Measurements from ENCODE around the gene WBP1L. TPM values are rescaled to one million over a fixed set of nuclear protein-coding genes. Genes with fewer than 3 reads are reported as not detected.

The WBP1L gene
- total and polyA plus RNA-seq, 2 donors = 30.1 to 42.6 TPM

GRCh38 chr10:102770792-102771191, 27.0 kb downstream of the WBP1L start:
- no peak overlapping the region for H3K27ac ChIP-seq (ENCODE audit: low read depth)
- H3K4me3 ChIP-seq (ENCODE audit: low read depth, low read length) = no peak overlapping the region
- H3K36me3 ChIP-seq (ENCODE audit: insufficient read depth) = no peaks in the 10 kb centered on the region
- DNase-seq (ENCODE audit: extremely low spot score) = no peak
- peaks cover 2% of the 10 kb centered on the region for H3K4me1 ChIP-seq (ENCODE audit: insufficient read depth)
- WGBS = 85% methylated on average over 1 of the region's 1 CpG

GRCh38 chr10:102773320-102773719, 29.6 kb downstream of the WBP1L start:
- H3K4me3 ChIP-seq (ENCODE audit: low read depth, low read length) = no peak overlapping the region
- 26% methylated on average over 1 of the region's 1 CpG for WGBS
- no peak overlapping the region for H3K27ac ChIP-seq (ENCODE audit: low read depth)
- peaks cover 2% of the 10 kb centered on the region for H3K4me1 ChIP-seq (ENCODE audit: insufficient read depth)
- no peak for DNase-seq (ENCODE audit: extremely low spot score)
- H3K36me3 ChIP-seq (ENCODE audit: insufficient read depth) = no peaks in the 10 kb centered on the region

- no peak for DNase-seq (ENCODE audit: extremely low spot score)
- peaks cover under 1% of the 10 kb centered on the region for H3K4me1 ChIP-seq (ENCODE audit: insufficient read depth)
- no peak overlapping the region for H3K4me3 ChIP-seq (ENCODE audit: low read depth, low read length)
- H3K27ac ChIP-seq (ENCODE audit: low read depth) = no peak overlapping the region
- 58% methylated on average over 5 of the region's 5 CpGs for WGBS
- H3K36me3 ChIP-seq (ENCODE audit: insufficient read depth) = no peaks in the 10 kb centered on the region
Observed at GRCh38 chr10:102773986-102774385, 30.2 kb downstream of the WBP1L start.

- H3K4me3 ChIP-seq (ENCODE audit: low read depth, low read length) = no peak overlapping the region
- peak overlapping the region; percentile 47 for H3K27ac ChIP-seq (ENCODE audit: low read depth)
- H3K4me1 ChIP-seq (ENCODE audit: insufficient read depth) = no peaks in the 10 kb centered on the region
- no peak for DNase-seq (ENCODE audit: extremely low spot score)
- H3K36me3 ChIP-seq (ENCODE audit: insufficient read depth) = no peaks in the 10 kb centered on the region
- 33% methylated on average over 16 of the region's 16 CpGs for WGBS
Observed at GRCh38 chr10:102775201-102775934, 31.6 kb downstream of the WBP1L start.

GRCh38 chr10:102775935-102776669, 32.4 kb downstream of the WBP1L start:
- Histone ChIP-seq H3K27ac (ENCODE audit: low read depth) (no peak overlapping the region), H3K36me3 (ENCODE audit: insufficient read depth) (no peaks in the 10 kb centered on the region), H3K4me1 (ENCODE audit: insufficient read depth) (no peaks in the 10 kb centered on the region), H3K4me3 (ENCODE audit: low read depth, low read length) (no peak overlapping the region)
- 6% methylated on average over 17 of the region's 17 CpGs for WGBS
- DNase-seq (ENCODE audit: extremely low spot score) = peak; percentile 78

- DNase-seq (ENCODE audit: extremely low spot score) = peak; percentile 77
- no peak overlapping the region for H3K4me3 ChIP-seq (ENCODE audit: low read depth, low read length)
- H3K4me1 ChIP-seq (ENCODE audit: insufficient read depth) = no peaks in the 10 kb centered on the region
- WGBS = 10% methylated on average over 9 of the region's 9 CpGs
- H3K36me3 ChIP-seq (ENCODE audit: insufficient read depth) = no peaks in the 10 kb centered on the region
- H3K27ac ChIP-seq (ENCODE audit: low read depth) = peak overlapping the region; percentile 11
Observed at GRCh38 chr10:102776779-102777456, 33.2 kb downstream of the WBP1L start.

- H3K4me3 ChIP-seq (ENCODE audit: low read depth, low read length) = no peak overlapping the region
- 76% methylated on average over 17 of the region's 17 CpGs for WGBS
Observed at GRCh38 chr10:102777711-102778453, 34.1 kb downstream of the WBP1L start.

GRCh38 chr10:102778781-102779180, 35.0 kb downstream of the WBP1L start:
- Histone ChIP-seq H3K27ac (ENCODE audit: low read depth) (no peak overlapping the region), H3K4me1 (ENCODE audit: insufficient read depth) (peaks cover 3% of the 10 kb centered on the region), H3K4me3 (ENCODE audit: low read depth, low read length) (no peak overlapping the region), H3K36me3 (ENCODE audit: insufficient read depth) (no peaks in the 10 kb centered on the region)
- DNase-seq (ENCODE audit: extremely low spot score) = no peak
- WGBS = 90% methylated on average over 2 of the region's 2 CpGs

More at GRCh38 chr10:102777711-102778453, 34.1 kb downstream of the WBP1L start:
- Histone ChIP-seq H3K36me3 (ENCODE audit: insufficient read depth) (no peaks in the 10 kb centered on the region), H3K4me1 (ENCODE audit: insufficient read depth) (no peaks in the 10 kb centered on the region), H3K27ac (ENCODE audit: low read depth) (no peak overlapping the region)
- no peak for DNase-seq (ENCODE audit: extremely low spot score)

GRCh38 chr10:102779680-102780526, 36.2 kb downstream of the WBP1L start:
- Histone ChIP-seq H3K4me1 (ENCODE audit: insufficient read depth) (peaks cover 3% of the 10 kb centered on the region), H3K4me3 (ENCODE audit: low read depth, low read length) (no peak overlapping the region), H3K36me3 (ENCODE audit: insufficient read depth) (no peaks in the 10 kb centered on the region), H3K27ac (ENCODE audit: low read depth) (no peak overlapping the region)
- WGBS = 85% methylated on average over 10 of the region's 10 CpGs
- DNase-seq (ENCODE audit: extremely low spot score) = no peak

- 98% methylated on average over 1 of the region's 1 CpG for WGBS
- peaks cover 3% of the 10 kb centered on the region for H3K4me1 ChIP-seq (ENCODE audit: insufficient read depth)
Observed at GRCh38 chr10:102780527-102780808, 36.7 kb downstream of the WBP1L start.

GRCh38 chr10:102781090-102781920, 37.6 kb downstream of the WBP1L start:
- no peak for DNase-seq (ENCODE audit: extremely low spot score)
- 58% methylated on average over 8 of the region's 8 CpGs for WGBS
- no peak overlapping the region for H3K4me3 ChIP-seq (ENCODE audit: low read depth, low read length)
- H3K4me1 ChIP-seq (ENCODE audit: insufficient read depth) = peaks cover 3% of the 10 kb centered on the region
- H3K36me3 ChIP-seq (ENCODE audit: insufficient read depth) = no peaks in the 10 kb centered on the region
- H3K27ac ChIP-seq (ENCODE audit: low read depth) = no peak overlapping the region

More at GRCh38 chr10:102780527-102780808, 36.7 kb downstream of the WBP1L start:
- no peaks in the 10 kb centered on the region for H3K36me3 ChIP-seq (ENCODE audit: insufficient read depth)
- no peak overlapping the region for H3K4me3 ChIP-seq (ENCODE audit: low read depth, low read length)
- no peak overlapping the region for H3K27ac ChIP-seq (ENCODE audit: low read depth)
- no peak for DNase-seq (ENCODE audit: extremely low spot score)

GRCh38 chr10:102781921-102782557, 38.3 kb downstream of the WBP1L start:
- Histone ChIP-seq H3K27ac (ENCODE audit: low read depth) (no peak overlapping the region), H3K4me1 (ENCODE audit: insufficient read depth) (peaks cover 3% of the 10 kb centered on the region), H3K4me3 (ENCODE audit: low read depth, low read length) (no peak overlapping the region), H3K36me3 (ENCODE audit: insufficient read depth) (no peaks in the 10 kb centered on the region)
- no peak for DNase-seq (ENCODE audit: extremely low spot score)
- WGBS = 72% methylated on average over 6 of the region's 6 CpGs

Measured in urinary bladder (tissue), 4 donors.